IPS-18c (cell line): ENCODE results near the gene KCNQ2.
"Not testable (repeated sequence)": the region's sequence is repeated elsewhere in the genome, so short reads cannot be mapped to it uniquely, and the experiment has no call there.

Source experiments
- H3K4me3 ChIP-seq: 2 replicates; pipeline ENCODE4 v1.7.0; 2013; ENCODE audit warnings: low read depth, mild to moderate bottlenecking, low read length, moderate library complexity; ENCODE audit not compliant: insufficient read depth
- H3K9me3 ChIP-seq: one replicate; pipeline ENCODE4 v1.6.1; 2013; ENCODE audit warnings: mild to moderate bottlenecking, low read length, moderate library complexity; ENCODE audit not compliant: control insufficient read depth, insufficient read depth

KCNQ2 gene

DNA sequence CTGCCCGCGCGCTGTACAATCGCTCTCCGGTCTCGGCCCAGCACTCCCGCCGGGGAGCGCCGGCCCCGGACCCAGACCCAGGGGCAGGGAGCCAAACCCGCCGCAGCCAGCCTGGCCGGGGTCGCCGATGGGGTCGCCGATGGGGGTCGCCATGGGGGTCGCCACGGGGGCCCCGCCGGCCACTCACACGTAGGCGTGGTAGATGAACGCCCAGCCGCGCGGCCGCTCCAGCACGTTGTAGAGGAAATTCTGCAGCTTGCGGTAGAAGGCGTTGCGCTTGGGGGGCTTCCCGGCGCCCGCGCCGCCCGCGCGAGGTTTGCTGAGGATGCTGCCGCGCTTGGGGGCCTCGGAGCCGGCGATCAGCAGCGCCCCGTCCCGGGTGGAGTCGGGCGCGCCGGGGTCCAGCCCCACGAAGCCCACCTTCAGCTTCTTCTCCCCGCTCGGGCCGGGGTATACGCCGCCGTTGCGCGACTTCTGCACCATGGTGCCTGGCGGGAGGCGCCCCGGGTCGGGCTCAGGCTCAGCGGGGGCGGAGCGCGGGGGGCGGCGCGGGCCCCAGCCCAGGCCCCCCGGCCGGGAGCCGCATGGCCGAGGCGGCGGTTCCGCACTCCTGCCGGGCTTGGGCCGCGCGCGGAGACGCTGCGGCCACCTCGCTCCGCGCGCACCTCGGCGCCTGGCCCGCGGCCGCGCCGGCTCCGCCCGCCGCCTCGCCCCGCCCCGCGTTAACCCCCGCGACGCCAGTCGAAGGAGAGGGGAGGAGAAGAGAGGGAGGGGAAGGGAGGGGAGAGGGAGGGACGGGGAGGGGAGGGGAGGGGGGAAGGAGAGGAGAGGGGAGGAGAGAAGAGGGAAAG lies at the start of gene KCNQ2:
KCNQ2 (minus strand) TSS at position 675 of the 851 bp plus-strand sequence; CDS start at position 483, 192 bp downstream.
- peak within 1 kb of the TSS; percentile 76 for H3K4me3 ChIP-seq

DNA sequence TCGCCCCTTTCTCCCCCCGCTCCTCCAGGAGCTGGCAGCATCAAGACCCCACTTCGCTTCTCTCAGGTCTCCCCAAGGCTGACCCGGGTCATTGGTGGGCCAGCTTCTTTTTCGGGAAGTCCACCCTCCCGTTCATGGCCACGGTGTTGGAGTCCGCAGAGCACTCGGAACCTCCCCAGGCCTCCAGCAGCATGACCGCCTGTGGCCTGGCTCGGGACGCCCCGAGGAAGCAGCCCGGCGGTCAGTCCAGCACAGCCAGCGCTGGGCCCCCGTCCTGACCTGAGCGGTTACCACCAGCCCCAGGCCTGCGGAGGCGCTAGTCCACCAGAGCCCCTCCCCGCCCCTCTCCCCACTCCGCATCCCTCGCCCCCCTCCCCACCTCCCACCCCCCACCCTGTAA lies 49.1 kb upstream of the KCNQ2 start:
- no peaks in the 10 kb centered on the region for H3K9me3 ChIP-seq
- peak overlapping the region; percentile 87 for H3K4me3 ChIP-seq

More for the DNA sequence above, at the start of gene KCNQ2:
- peaks cover 2% of the 10 kb centered on the region for H3K9me3 ChIP-seq

DNA sequence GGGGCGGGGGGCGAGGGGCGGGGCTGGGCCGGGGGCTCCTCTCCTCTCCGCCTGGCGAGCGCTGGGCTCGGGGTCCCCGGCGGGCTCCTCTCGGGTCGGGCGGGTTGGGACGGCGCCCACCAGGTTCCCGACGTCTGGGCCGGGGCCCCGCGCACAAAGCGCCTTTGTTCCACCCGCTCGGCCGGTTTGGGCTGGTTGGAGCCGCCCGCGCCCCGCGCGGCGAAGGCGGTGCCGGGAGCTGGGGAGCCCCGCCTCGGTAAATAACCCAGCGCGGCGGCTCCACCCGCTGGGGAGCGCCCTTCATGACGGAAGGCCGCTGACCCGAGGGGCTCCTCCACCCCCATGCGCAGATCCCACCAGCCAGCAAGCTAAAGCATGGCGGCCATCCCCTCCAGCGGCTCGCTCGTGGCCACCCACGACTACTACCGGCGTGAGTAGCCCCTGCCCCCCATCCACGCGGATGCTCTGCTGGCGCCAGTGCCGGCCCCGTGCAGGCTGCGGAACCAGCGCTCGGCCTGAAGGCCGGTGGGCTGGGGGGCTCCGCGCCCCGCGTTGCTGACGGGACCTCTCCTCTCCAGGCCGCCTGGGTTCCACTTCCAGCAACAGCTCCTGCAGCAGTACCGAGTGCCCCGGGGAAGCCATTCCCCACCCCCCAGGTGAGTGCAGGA lies 48.6 kb upstream of the KCNQ2 start:
- H3K9me3 ChIP-seq, result no peaks in the 10 kb centered on the region
- H3K4me3 ChIP-seq, result peak overlapping the region; percentile 87

DNA sequence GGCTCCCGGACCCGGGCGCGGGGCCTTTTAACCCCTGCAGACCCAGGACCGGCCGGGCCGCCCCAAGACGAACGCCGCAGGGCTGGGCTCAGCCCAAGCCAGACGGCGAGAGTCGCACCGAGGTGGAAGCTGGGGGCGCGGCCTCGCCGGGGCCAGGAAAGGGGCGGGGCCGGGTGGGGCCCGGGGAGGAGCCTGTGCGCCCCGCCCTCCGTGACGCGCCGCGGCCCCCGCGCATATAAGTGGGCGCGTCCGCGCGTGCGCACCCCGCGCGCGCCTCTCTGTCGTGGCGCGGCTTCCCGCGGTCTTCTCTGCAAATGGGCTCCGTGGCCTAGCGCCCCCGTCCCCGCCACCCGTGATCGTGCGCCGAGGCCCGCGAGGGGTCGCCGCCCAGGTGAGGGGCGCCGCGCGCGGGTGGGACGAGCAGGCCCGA lies 48.1 kb upstream of the KCNQ2 start, which contains the start of gene PPDPF:
PPDPF (plus strand) TSS at position 262 of the 430 bp plus-strand sequence. CDS start 544 bp downstream, outside the sequence.
- H3K4me3 ChIP-seq, result peak within 1 kb of the TSS; percentile 87
- no peaks in the 10 kb centered on the region for H3K9me3 ChIP-seq

DNA sequence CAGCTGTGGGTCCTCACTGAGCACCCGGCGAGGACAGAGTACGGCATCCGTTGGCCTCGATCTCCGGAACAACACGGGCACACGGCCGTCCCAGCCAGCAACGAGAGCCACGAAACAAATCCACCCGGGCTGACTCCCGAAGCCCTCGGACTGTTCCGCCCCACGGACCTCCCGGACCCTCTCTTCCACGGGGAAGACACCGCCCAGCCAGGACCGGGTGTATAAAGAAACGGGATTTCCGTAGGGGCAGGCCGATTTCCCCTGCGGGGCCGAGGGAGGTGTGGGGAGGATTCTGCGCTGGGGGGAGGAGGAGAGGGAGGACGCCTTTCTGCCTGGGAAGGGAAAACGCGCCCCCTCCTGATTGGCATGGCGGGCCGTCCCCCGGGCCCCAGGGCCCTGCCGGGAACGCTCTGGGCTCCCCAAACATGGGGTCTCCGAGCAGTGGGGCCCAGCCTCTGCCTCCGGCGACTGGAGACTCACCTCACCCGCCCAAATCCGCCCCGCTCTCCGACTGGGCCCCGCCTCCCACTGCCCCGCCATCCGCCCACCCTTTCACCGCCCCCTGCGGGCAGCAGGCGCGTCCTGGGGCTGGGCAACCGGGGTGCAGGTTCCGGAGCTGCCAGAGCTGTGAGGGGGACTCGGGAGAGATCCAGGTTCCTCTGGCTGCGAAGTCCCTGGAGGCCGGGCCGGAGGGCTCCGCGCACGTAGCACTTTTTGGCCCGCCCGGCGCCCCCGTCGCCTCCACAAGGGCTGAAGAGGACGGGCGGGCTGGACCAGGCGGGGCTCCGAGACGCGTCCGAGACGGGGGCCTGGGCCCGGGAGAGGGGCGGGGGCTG lies 47.4 kb upstream of the KCNQ2 start:
- Histone ChIP-seq H3K9me3 (no peaks in the 10 kb centered on the region), H3K4me3 (peak overlapping the region; percentile 87)

DNA sequence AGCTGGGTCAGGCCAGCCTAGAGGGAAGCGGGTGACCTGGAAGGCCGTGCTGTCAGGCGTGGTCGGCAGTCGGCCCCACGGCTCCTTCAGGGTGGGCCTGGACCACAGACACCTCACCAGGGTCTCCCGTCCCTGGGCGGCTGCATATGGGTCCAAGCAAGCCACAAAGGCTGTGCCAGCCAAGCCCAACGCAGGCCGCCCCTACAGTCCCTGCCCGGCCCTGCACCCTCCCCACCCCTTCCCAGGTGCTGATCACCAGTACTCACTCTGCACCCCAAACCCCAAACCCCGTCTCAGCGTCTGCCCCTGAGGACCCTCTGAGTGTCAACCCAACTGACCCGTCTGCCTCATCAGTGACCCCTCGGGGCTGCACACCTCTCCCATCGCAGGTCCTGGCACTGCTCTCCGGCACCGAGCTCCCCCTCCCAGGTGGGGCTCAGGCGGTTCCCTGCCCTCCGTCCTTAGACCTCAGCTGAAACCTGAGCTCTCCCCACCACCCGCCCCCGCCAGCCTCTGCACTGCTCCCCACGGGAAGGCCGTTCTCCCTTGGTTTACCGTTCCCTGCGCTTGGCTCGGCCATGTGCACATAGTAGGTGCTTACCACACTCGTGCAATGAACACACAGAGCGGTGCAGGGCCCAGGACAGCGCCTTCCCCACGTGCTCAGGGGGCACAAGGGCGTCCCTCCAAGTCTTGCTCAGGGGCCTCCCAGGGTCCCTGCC lies 46.7 kb upstream of the KCNQ2 start:
- H3K9me3 ChIP-seq, result no peaks in the 10 kb centered on the region
- H3K4me3 ChIP-seq, result peak overlapping the region; percentile 87

DNA sequence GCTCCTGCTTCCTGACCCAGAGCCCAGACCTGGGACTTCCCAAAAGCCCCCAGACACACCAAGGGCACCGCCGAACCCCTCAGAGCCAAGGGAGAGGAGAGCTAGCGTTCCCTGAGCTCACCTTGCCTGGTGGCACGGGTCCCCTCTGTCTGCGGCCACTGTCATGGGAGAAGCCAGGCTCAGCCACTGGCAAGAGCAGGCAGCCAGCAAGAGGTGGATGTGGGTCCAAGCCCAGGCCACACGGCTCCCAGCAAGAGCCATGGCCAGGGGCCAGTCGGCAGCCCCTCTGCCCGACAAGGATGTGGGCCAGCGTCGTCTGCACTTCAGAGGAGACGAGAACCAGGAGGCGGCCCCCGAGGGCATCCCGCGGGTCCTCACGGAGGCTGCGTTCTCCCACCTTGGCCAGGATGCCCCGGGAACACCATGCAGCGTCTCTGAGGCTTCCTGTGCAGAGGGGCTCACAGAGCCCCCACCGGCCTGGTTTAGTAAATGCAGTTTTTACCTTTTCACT lies 46.0 kb upstream of the KCNQ2 start:
- Histone ChIP-seq H3K9me3 (no peaks in the 10 kb centered on the region), H3K4me3 (no peak overlapping the region; the same call in 1 of the 2 replicates)

DNA sequence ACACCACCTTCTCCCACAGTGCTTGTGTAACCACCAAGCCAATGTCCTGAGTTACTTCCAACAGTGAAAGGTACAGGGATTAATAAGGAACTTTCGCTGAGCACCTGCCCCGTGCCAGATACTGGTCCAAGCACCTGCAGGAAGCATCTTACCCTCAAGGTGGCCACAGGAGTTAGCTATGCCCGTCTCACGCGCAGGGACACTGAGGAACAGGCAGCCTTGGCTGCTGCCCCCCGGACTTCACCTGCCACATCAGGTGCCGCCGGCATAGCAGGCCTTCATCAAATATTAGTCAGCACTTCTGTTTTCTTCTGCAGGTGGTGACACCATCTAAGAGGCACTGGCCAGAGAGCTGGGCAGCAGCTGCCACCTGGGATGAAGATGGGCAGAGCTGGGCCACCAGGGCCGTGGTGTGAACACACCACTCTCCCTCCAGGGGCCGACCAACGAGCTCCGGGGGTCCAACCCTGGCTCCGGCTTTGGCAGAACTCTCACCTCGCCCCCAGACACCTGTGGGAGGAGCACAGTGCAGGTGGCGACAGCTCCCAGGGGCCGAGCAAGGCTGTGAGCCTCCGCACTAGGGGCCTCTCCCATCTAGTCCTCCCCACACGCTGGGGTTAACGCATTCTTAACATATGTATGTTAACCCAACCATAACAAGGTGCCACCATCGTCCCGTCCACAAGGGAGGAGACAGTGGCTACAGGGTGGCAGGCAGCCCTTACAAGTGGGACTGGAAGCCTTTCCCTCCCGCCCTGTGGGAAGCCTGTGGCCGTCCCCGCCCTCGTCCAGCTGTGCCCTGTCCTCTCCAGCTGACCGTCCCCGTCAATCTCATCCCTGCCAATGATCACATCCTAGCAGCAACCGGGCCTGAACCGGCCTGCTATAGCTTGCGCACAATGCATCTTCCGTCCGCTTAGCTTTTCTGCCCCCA lies 45.2 kb upstream of the KCNQ2 start:
- no peak overlapping the region for H3K4me3 ChIP-seq
- H3K9me3 ChIP-seq, result no peaks in the 10 kb centered on the region

DNA sequence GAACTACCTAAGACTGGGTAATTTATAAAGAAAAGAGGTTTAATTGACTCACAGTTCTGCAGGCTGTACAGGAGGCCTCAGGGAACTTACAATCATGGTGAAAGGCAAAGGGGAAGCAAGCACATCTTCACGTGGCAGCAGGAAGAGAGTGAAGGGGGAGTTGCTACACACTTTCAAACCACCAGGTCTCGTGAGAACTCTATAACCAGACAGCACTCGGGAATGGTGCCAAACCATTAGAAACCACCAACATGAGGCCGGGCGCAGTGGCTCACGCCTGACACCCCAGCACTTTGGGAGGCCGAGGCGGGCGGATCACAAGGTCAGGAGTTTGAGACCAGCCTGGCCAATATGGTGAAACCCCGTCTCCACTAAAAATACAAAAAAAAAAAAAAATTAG lies 42.1 kb upstream of the KCNQ2 start:
- H3K9me3 ChIP-seq, H3K4me3 ChIP-seq: not testable (repeated sequence)

DNA sequence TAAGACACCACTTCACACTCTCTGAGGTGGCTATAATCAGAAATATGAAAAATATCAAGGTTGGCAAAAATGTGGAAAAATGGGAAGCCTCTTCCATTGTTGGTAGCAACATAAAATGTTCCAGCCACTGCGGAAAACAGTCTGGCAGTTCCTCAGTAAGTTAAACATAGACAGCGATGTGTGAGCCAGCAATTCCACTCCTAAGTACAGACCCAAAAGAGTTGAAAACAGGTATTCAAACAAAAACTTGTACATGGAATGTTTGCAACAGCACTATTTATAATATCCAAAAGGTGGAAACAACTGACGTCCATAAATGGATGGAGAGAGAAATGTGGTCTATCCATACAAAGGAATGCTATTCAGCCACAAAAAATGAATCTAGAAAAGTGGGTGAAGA lies 40.8 kb upstream of the KCNQ2 start:
- Histone ChIP-seq H3K9me3 (no peaks in the 10 kb centered on the region), H3K4me3 (no peak overlapping the region)

DNA sequence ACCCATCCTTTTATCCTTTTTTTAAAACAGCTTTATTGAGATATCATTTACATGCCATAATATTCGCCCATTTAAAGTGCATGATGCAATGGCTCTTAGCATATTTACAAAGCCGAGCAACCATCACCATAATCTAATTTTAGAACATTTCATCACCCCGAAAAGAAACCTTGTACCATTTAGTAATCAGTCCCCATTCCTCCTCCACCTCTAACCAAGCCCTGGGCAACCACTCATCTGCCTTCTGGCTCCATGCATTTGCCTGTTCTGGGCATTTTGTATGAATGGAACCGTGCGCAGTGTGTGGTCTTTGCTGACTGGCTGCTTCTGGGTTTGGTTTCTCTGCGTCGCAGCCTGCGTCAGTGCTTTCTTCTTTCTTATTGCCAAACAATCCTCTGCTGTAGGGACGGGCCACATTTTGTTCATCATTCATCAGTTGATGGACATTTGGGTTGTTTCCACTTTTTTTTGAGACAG lies 36.7 kb upstream of the KCNQ2 start:
- Histone ChIP-seq H3K4me3 (no peak overlapping the region), H3K9me3 (no peaks in the 10 kb centered on the region)

DNA sequence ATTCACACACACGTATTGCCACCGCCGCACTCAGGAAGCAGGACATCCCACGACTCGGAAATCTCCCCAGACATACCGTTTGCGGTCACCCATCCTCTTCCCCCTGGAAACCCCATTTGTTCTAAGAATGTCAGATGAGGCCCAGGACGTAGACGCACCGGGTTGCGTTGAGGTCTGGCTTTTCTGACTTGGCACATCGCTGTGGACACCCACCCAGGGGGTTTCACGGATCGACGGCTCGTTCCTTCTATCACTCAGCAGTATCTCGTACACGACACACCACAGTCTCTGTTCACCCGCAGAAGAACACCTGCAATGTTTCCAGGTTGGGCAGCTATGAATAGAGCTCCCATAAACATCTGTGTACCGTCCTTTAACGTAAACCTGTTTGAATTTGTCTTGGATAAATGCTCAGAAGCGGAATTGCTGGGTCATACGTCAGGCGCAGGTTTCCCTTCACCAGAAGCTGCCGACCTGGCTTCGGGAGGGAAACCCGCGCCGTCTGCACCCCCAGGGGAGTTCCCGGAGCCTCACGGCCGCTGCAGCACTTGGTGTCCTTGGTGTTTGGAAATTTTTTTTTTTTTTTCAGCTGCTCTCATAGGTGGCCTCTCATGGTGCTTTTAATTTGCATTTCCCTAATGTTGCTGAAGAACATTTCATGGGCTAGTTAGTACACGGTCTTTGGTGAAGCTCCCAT lies 35.8 kb upstream of the KCNQ2 start:
- H3K9me3 ChIP-seq, result no peaks in the 10 kb centered on the region
- no peak overlapping the region for H3K4me3 ChIP-seq

DNA sequence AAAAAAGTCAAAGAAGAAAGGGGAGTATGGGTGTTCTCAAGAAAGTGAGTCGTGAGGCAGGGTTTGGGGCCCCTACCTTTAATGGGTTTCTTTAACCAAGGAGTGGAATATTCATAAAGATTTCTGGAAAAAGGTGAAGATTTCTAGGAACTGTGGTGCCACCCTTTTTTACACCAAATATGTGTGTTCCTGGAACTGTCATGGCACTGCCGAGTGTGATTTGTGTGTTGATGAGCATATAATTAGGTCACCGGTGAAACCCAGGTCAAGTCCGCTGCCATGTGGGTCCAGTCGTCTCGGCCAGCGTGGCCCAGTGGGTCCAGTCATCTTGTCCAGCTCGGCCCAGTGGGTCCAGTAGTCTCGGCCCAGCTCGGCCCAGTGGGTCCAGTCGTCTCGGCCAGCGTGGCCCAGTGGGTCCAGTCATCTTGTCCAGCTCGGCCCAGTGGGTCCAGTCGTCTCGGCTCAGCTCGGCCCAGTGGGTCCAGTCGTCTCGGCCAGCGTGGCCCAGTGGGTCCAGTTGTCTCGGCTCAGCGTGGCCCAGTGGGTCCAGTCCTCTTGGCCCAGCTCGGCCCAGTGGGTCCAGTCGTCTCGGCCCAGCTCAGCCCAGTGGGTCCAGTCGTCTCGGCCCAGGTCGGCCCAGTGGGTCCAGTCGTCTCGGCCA lies 34.8 kb upstream of the KCNQ2 start:
- Histone ChIP-seq H3K9me3 (no peaks in the 10 kb centered on the region), H3K4me3 (no peak overlapping the region)

DNA sequence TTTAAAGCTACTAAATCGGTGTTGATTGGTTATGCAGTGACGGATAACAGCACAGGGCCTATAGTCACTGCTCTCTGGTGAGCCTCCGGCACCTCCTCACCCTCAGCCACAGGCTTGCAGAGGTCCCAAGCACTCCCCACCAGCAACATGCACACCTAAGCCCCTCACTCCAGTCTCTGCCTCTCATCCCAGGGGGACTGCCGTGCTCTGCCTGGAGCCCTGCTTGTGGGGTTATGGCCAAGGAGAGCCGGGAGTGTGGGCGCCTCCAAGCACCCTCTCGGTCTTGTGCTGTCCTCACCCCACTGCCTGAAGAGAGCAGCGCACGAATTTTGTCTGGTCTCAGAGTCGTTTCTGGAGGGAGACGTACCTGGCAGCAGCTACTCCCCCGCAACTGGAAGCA lies 33.3 kb upstream of the KCNQ2 start:
- H3K4me3 ChIP-seq, result no peak overlapping the region

DNA sequence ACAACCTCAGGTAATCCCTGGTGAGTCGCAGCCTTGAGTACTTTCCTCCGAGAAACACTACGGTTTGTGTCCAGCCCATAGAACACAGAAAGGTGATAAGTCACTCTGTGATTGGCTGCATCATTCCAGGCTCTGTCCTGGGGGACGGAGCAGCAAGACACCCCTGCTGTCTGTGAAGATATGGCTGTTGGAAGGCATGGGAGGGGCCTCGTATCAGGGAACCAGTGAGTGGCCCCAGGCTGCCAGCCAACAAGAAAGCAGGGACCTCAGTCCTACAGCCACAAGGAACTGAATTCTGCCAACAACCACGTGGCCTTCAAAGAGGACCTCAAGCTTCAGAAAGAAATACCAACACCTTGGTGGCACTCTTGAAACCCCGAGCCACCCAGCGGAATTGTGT lies 32.8 kb upstream of the KCNQ2 start:
- no peaks in the 10 kb centered on the region for H3K9me3 ChIP-seq
- no peak overlapping the region for H3K4me3 ChIP-seq

More for the DNA sequence above, 33.3 kb upstream of the KCNQ2 start:
- H3K9me3 ChIP-seq, result no peaks in the 10 kb centered on the region
